K562 (cell line): ENCODE measurements around the gene ANXA7. TPM values are rescaled to one million over a fixed set of nuclear protein-coding genes. Genes with fewer than 3 reads are reported as not detected.

ENCODE experiments used
- ATAC-seq: fragments of 200-7000 bp; cut with Tn5 transposase; 3 replicates; pipeline ENCODE4 v1.9.1; 2020; ENCODE audit warnings: moderate library complexity
- BruUV-seq: library from RNA; stranded (reverse); fragments of 400-500 nt; replicated peaks from 2 replicates; lab custom pipeline; 2021; lab: Mats Ljungman, UMichigan
- CTCF ChIA-PET: fragments of 300-600 bp; formaldehyde crosslinking; extraction: SDS; loops from one replicate; lab custom pipeline; 2021; ENCODE audit warnings: low intra/inter-chr PET ratio; lab: Yijun Ruan, JAX
- POLR2A ChIA-PET: fragments of 300-600, 350-650 bp; sonication (Branson Sonifier 250); formaldehyde crosslinking; extraction: SDS; loops from one replicate; lab custom pipeline; 2021; ENCODE audit warnings: antibody characterized with exemption, inconsistent platforms; lab: Yijun Ruan, JAX
- DNase-seq, 4 experiments: peaks; one replicate each; pipeline versions ENCODE4 v3.0.0 to v3.0.0-alpha.2; 2011 to 2018; ENCODE audit warnings: low spot score in 3 of 4, mixed read lengths in 3 of 4; ENCODE audit errors: extremely low read depth in 1 of 4
- FAIRE-seq: peaks from 2 replicates; lab custom pipeline; 2011; peaks lifted over from hg19 to GRCh38; lab: Jason Lieb, UNC
- H2AFZ ChIP-seq: 2 replicates; pipeline ENCODE4 v1.6.0; 2011; ENCODE audit warnings: low read depth, low read length, control low read depth, inconsistent platforms
- H3K27ac ChIP-seq: fragments of 200-600 bp; 3 replicates; pipeline ENCODE4 v1.8.0; 2011; ENCODE audit warnings: low read depth, mild to moderate bottlenecking, control low read depth, inconsistent platforms, low read length, moderate library complexity, mixed read lengths; ENCODE audit errors: extremely low read depth
- H3K27me3 ChIP-seq, 2 experiments: fragments of 300-600 bp in 1 of 2; 2 replicates in 1 of 2; 3 replicates in 1 of 2; pipeline versions ENCODE4 v1.6.0 to v1.8.0; 2011; ENCODE audit warnings: inconsistent platforms in 2 of 2, low read length in 2 of 2, mild to moderate bottlenecking in 1 of 2, mixed read lengths in 1 of 2, moderate library complexity in 1 of 2; ENCODE audit not compliant: control insufficient read depth in 2 of 2, insufficient read depth in 2 of 2
- H3K36me3 ChIP-seq: fragments of 300-600 bp; 3 replicates; pipeline ENCODE4 v1.8.0; 2011; ENCODE audit warnings: mild to moderate bottlenecking, low read length, inconsistent platforms; ENCODE audit not compliant: control insufficient read depth, insufficient read depth
- H3K4me1 ChIP-seq, 2 experiments: fragments of 200-600 bp in 1 of 2; replicated peaks in 1 of 2; 2 replicates in 1 of 2; 3 replicates in 1 of 2; pipeline versions ENCODE4 v1.5.1 to v1.8.0; 2011; ENCODE audit warnings: inconsistent platforms in 2 of 2, low read length in 2 of 2, mild to moderate bottlenecking in 1 of 2, mixed read lengths in 1 of 2, moderate library complexity in 1 of 2; ENCODE audit not compliant: control insufficient read depth in 2 of 2, insufficient read depth in 2 of 2
- H3K4me2 ChIP-seq: 2 replicates; pipeline ENCODE4 v1.6.1; 2011; ENCODE audit warnings: low read length, control low read depth, inconsistent platforms, mixed read lengths; ENCODE audit not compliant: insufficient read depth
- H3K4me3 ChIP-seq: fragments of 200-600 bp; sonication (generic), shearing (Covaris generic); 2 replicates; pipeline ENCODE4 v1.5.1; 2016; ENCODE audit warnings: control low read depth, inconsistent platforms
- H3K79me2 ChIP-seq: fragments of 200-600 bp; 3 replicates; pipeline ENCODE4 v1.8.0; 2011; ENCODE audit warnings: low read length, inconsistent platforms; ENCODE audit not compliant: control insufficient read depth, insufficient read depth
- H3K9ac ChIP-seq, 2 experiments: 2 replicates each; pipeline versions ENCODE4 v1.6.0 to v1.6.1; 2011; ENCODE audit warnings: low read depth in 2 of 2, low read length in 2 of 2, control low read depth in 1 of 2, inconsistent platforms in 1 of 2, mild to moderate bottlenecking in 1 of 2, mixed read lengths in 1 of 2; ENCODE audit not compliant: insufficient read depth in 1 of 2
- H3K9me1 ChIP-seq: one replicate; pipeline ENCODE4 v1.6.0; 2011; ENCODE audit warnings: inconsistent platforms, mild to moderate bottlenecking, low read length, moderate library complexity; ENCODE audit not compliant: control insufficient read depth, insufficient read depth
- H3K9me3 ChIP-seq: replicated peaks from 2 replicates; pipeline ENCODE4 v1.5.1; 2011; ENCODE audit warnings: low read depth, low read length, inconsistent platforms; ENCODE audit not compliant: control insufficient read depth, insufficient read depth
- H4K20me1 ChIP-seq: replicated peaks from 2 replicates; pipeline ENCODE4 v1.6.1; 2011; ENCODE audit warnings: low read length, inconsistent platforms, mixed read lengths; ENCODE audit not compliant: control insufficient read depth, insufficient read depth
- CBX3 ChIP-seq, 2 experiments: IDR thresholded peaks; 1 replicate in 1 of 2; 2 replicates in 1 of 2; pipeline ENCODE4 v1.6.1; 2012; ENCODE audit warnings: inconsistent platforms in 2 of 2, low read length in 2 of 2, borderline replicate concordance in 1 of 2, control low read depth in 1 of 2
- RBM22 ChIP-seq: fragments of 200-400 bp; formaldehyde crosslinking; IDR thresholded peaks from 2 replicates; pipeline ENCODE4 v1.6.1; 2018; ENCODE audit warnings: low read length, low read depth; ENCODE audit not compliant: poor library complexity, severe bottlenecking
- TRIM24 ChIP-seq, 2 experiments: fragments of 450-650 bp; IDR thresholded peaks; 2 replicates each; pipeline ENCODE4 v1.6.1; 2016
- ZNF316 ChIP-seq: fragments of 450-650 bp; IDR thresholded peaks from 2 replicates; pipeline ENCODE4 v1.6.1; 2016
- ZNF583 ChIP-seq: fragments of 250-450 bp; sonication (Bioruptor Pico); IDR thresholded peaks from 2 replicates; pipeline ENCODE4 v1.4.0; 2020
- ZNF696 ChIP-seq: fragments of 250-450 bp; sonication (Bioruptor Pico); conservative IDR thresholded peaks from 2 replicates; pipeline ENCODE4 v1.4.0; 2020; ENCODE audit warnings: mild to moderate bottlenecking, moderate library complexity
- WGBS: fragments of 100-300 bp; shearing (Covaris generic); methylation state at CpG from one replicate; pipeline ENCODE4 v1.1.6; 2016; ENCODE audit warnings: low coverage, mixed read lengths; ENCODE audit not compliant: insufficient coverage; ENCODE audit errors: missing lambda C conversion rate; 5-methylcytosine and 5-hydroxymethylcytosine counted together
- in situ Hi-C: fragments of 300-500 bp; cut with MboI; formaldehyde crosslinking; loops from 4 replicates; pipeline ENCODE4 v1.15.0; 2018; ENCODE audit warnings: inconsistent platforms, mixed read lengths
- intact Hi-C: fragments of 100-400 bp; cut with micrococcal nuclease; formaldehyde crosslinking; loops from 2 replicates; pipeline ENCODE4 v1.14.2; 2022
- polyA plus RNA-seq, 8 experiments: library from polyadenylated mRNA; depleted of rRNA in 4 of 8; stranded (reverse) in 5 of 8; unstranded in 3 of 8; fragments of >200 nt; fragmentation: Nextera tagmentation in 2 of 8; fragmentation: Illumina TruSeq in 1 of 8; extraction: Ambion mirVana in 2 of 8; extraction: Trizol in 1 of 8; gene quantifications; 2 replicates each; pipeline versions ENCODE4 v1.2.1 to v1.2.3, GENCODE V29; 2011 to 2014; ENCODE audit warnings: inconsistent platforms in 1 of 8, missing spikeins in 1 of 8
- total RNA-seq, 7 experiments: library from RNA; depleted of rRNA in 6 of 7; stranded (reverse); fragments of >200 nt in 6 of 7; fragmentation: Illumina TruSeq in 2 of 7; extraction: Trizol in 2 of 7; gene quantifications; 2 replicates each; pipeline versions ENCODE4 v1.2.1 to v1.2.3, GENCODE V29; 2011 to 2021; ENCODE audit warnings: low replicate concordance in 1 of 7
- TF ChIP-seq, protein P1 (sequence below): fragments of 450-650 bp; IDR thresholded peaks from 2 replicates; pipeline ENCODE4 v1.6.1; 2017; ENCODE audit warnings: antibody characterized with exemption, mild to moderate bottlenecking
- TF ChIP-seq, protein P2 (sequence below): fragments of 450-650 bp; IDR thresholded peaks from 2 replicates; pipeline ENCODE4 v1.6.1; 2018; ENCODE audit warnings: mild to moderate bottlenecking, low read depth; ENCODE audit not compliant: partially characterized antibody

The ANXA7 gene
- total and polyA plus RNA-seq, 9 of the 15 experiments (the other 6 are each of a cell fraction or from before 2014, with no cell fraction given) = 81.6 to 157 (median 122) TPM

DNA sequence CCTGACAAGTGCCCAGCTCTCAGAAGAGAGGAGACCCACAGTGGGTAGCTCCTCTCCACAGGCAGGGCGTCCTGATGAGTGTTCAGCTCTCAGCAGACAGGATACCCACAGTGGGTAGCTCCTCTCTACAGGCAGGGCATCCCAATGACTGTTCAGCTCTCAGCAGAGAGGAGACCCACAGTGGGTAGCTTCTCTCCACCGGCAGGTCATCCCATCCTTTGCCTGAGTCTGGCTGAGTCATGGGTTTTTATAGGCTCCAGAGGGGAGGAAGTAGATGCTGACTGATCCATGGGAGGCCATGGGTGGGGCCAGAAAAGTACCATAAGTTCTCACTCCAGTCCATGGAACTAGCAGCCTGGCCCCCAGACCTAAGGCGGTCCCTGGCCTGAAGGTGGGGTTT, 73.7 kb downstream of the ANXA7 start:
- H3K27me3 ChIP-seq = no peaks in the 10 kb centered on the region
- no peaks in the 10 kb centered on the region for H3K79me2 ChIP-seq
- no peaks in the 10 kb centered on the region for H3K36me3 ChIP-seq
- no peak overlapping the region for H3K27ac ChIP-seq
- in situ Hi-C loops = no loop called here
- H3K4me3 ChIP-seq = no peak overlapping the region
- H3K9me1 ChIP-seq = no peaks in the 10 kb centered on the region
- no peak overlapping the region for H3K4me2 ChIP-seq
- peak; percentile 54; the same call in 2 of the 3 replicates for ATAC-seq
- intact Hi-C loops = no loop called here
- CTCF ChIA-PET = no interaction called here
- WGBS = 43% methylated on average over 3 of the region's 3 CpGs
- no peak for DNase-seq
- no peaks in the 10 kb centered on the region for H4K20me1 ChIP-seq
- no peaks in the 10 kb centered on the region for H3K9me3 ChIP-seq
- no peak overlapping the region for H2AFZ ChIP-seq
- POLR2A ChIA-PET = interaction anchor here (0.6 to 1.8 kb wide), 4 partner anchors 9 to 93 kb away, joined by 3 to 9 read pairs (median 4); partner anchors contain the start of gene DNAJC9
- no TSS peak for BruUV-seq
- FAIRE-seq = no peak
- no peak overlapping the region for H3K9ac ChIP-seq
- H3K4me1 ChIP-seq = peaks cover 0 to 3% of the 10 kb centered on the region in 2 experiments; a peak in 1 of 5 replicates
- TF ChIP-seq, protein P1, sequence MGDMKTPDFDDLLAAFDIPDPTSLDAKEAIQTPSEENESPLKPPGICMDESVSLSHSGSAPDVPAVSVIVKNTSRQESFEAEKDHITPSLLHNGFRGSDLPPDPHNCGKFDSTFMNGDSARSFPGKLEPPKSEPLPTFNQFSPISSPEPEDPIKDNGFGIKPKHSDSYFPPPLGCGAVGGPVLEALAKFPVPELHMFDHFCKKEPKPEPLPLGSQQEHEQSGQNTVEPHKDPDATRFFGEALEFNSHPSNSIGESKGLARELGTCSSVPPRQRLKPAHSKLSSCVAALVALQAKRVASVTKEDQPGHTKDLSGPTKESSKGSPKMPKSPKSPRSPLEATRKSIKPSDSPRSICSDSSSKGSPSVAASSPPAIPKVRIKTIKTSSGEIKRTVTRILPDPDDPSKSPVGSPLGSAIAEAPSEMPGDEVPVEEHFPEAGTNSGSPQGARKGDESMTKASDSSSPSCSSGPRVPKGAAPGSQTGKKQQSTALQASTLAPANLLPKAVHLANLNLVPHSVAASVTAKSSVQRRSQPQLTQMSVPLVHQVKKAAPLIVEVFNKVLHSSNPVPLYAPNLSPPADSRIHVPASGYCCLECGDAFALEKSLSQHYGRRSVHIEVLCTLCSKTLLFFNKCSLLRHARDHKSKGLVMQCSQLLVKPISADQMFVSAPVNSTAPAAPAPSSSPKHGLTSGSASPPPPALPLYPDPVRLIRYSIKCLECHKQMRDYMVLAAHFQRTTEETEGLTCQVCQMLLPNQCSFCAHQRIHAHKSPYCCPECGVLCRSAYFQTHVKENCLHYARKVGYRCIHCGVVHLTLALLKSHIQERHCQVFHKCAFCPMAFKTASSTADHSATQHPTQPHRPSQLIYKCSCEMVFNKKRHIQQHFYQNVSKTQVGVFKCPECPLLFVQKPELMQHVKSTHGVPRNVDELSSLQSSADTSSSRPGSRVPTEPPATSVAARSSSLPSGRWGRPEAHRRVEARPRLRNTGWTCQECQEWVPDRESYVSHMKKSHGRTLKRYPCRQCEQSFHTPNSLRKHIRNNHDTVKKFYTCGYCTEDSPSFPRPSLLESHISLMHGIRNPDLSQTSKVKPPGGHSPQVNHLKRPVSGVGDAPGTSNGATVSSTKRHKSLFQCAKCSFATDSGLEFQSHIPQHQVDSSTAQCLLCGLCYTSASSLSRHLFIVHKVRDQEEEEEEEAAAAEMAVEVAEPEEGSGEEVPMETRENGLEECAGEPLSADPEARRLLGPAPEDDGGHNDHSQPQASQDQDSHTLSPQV = no peak
- no peak for TF ChIP-seq ZNF696 (CRISPR knock-in tag)
- no peak for TF ChIP-seq ZNF583 (CRISPR knock-in tag)
- peak in 1 of 2 experiments; percentile 17; a peak in 1 of 4 replicates for TF ChIP-seq TRIM24 (IDR thresholded peaks at IDR 0.05)
- TF ChIP-seq RBM22 = no peak
- TF ChIP-seq, protein P2, sequence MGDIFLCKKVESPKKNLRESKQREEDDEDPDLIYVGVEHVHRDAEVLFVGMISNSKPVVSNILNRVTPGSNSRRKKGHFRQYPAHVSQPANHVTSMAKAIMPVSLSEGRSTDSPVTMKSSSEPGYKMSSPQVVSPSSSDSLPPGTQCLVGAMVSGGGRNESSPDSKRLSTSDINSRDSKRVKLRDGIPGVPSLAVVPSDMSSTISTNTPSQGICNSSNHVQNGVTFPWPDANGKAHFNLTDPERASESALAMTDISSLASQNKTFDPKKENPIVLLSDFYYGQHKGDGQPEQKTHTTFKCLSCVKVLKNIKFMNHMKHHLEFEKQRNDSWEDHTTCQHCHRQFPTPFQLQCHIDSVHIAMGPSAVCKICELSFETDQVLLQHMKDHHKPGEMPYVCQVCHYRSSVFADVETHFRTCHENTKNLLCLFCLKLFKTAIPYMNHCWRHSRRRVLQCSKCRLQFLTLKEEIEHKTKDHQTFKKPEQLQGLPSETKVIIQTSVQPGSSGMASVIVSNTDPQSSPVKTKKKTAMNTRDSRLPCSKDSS = peak; percentile 36
- peak in 1 of 2 experiments; percentile 63; a peak in 1 of 3 replicates for TF ChIP-seq CBX3 (IDR thresholded peaks at IDR 0.05; ENCODE audit: borderline replicate concordance in 1 of 2, low read length in 2 of 2)
- TF ChIP-seq ZNF316 = 0 out of 2 replicates have a peak, but pooled peaks have one; percentile 5
